ENCODE results near the gene MPLKIP. TPM values are rescaled to one million over a fixed set of nuclear protein-coding genes. Genes with fewer than 3 reads are reported as not detected.

MPLKIP gene
- polyA plus RNA-seq, 1 of the 3 experiments (the other 2 are of a cell fraction): 48.4 TPM

GRCh38 chr7:40177071-40177470 is 42.6 kb upstream of the MPLKIP start:
- H3K4me3 ChIP-seq (ENCODE audit: low read depth in 2 of 2, low read length in 1 of 2): no peak overlapping the region
- H3K27me3 ChIP-seq (ENCODE audit: insufficient read depth): no peaks in the 10 kb centered on the region
- no peak overlapping the region for H3K9ac ChIP-seq
- H3K9me3 ChIP-seq: no peaks in the 10 kb centered on the region
- no peak for DNase-seq
- no peak overlapping the region for H3K4me2 ChIP-seq
- H4K20me1 ChIP-seq (ENCODE audit: insufficient read depth): no peaks in the 10 kb centered on the region
- CTCF ChIA-PET: interaction anchor here (0.6 to 2.9 kb wide), 5 partner anchors 10 to 1555 kb away, joined by 3 to 9 read pairs (median 3); partner anchors contain the start of gene SUGCT
- no peaks in the 10 kb centered on the region for H3K36me3 ChIP-seq (replicated peaks in 1 of 2; ENCODE audit: control insufficient read depth in 1 of 2, insufficient read depth in 2 of 2, low read length in 1 of 2)
- H3F3A ChIP-seq (replicated peaks; ENCODE audit: insufficient read depth): peaks cover 4% of the 10 kb centered on the region
- no peaks in the 10 kb centered on the region for H3K79me2 ChIP-seq (ENCODE audit: insufficient read depth)
- POLR2A ChIA-PET: interaction anchor here (0.6 kb wide), 1 partner anchor 11 kb away, joined by 5 read pairs; no protein-coding TSS in a partner anchor
- TF ChIP-seq RCOR1 (IDR thresholded peaks at IDR 0.05; ENCODE audit: low read length): no peak
- no peak for TF ChIP-seq EP300 (IDR thresholded peaks at IDR 0.05; ENCODE audit: borderline replicate concordance in 1 of 2, low read depth in 1 of 2, low read length in 1 of 2)
- no peak for TF ChIP-seq RXRA (IDR thresholded peaks at IDR 0.05; ENCODE audit: borderline replicate concordance, low read depth)
- TF ChIP-seq CTCF (IDR thresholded peaks at IDR 0.05): no peak
- TF ChIP-seq JUND (IDR thresholded peaks at IDR 0.05): no peak
- no peak for TF ChIP-seq TCF12 (IDR thresholded peaks at IDR 0.05)
- no peak for TF ChIP-seq GATA2 (CRISPR knock-in tag; IDR thresholded peaks at IDR 0.05)
- TF ChIP-seq MXI1 (IDR thresholded peaks at IDR 0.05; ENCODE audit: low read depth, low read length): no peak
- no peak for TF ChIP-seq FOXM1 (IDR thresholded peaks at IDR 0.05; ENCODE audit: low read depth)
- TF ChIP-seq SMC3 (IDR thresholded peaks at IDR 0.05; ENCODE audit: low read depth, low read length): no peak
- no peak for TF ChIP-seq FOSL2 (IDR thresholded peaks at IDR 0.05; ENCODE audit: borderline replicate concordance, low read depth)
- H2AFZ ChIP-seq (ENCODE audit: low read depth): no peak overlapping the region
- 0 out of 4 replicates have a peak, but pooled peaks cover 0 to 4% of the 10 kb centered on the region in 2 experiments for H3K4me1 ChIP-seq (ENCODE audit: control insufficient read depth in 1 of 2, insufficient read depth in 2 of 2, low read depth in 1 of 2, low read length in 1 of 2)
- 93% methylated on average over 5 of the region's 5 CpGs for WGBS (ENCODE audit: low lambda C conversion rate)
- H3K9me2 ChIP-seq: no peaks in the 10 kb centered on the region
- H3K27ac ChIP-seq (ENCODE audit: low read depth in 2 of 2, low read length in 1 of 2): no peak overlapping the region

- WGBS (ENCODE audit: low lambda C conversion rate): 87% methylated on average over 9 of the region's 9 CpGs
- Histone ChIP-seq H3K27ac (ENCODE audit: low read depth in 2 of 2, low read length in 1 of 2) (peak overlapping the region in 1 of 2 experiments; percentile 49; a peak in 1 of 4 replicates), H3K9ac (no peak overlapping the region), H3K4me3 (ENCODE audit: low read depth in 2 of 2, low read length in 1 of 2) (no peak overlapping the region), H3K4me2 (no peak overlapping the region), H2AFZ (ENCODE audit: low read depth) (no peak overlapping the region), H3K9me2 (no peaks in the 10 kb centered on the region), H3F3A (replicated peaks; ENCODE audit: insufficient read depth) (peaks cover 4% of the 10 kb centered on the region), H4K20me1 (ENCODE audit: insufficient read depth) (no peaks in the 10 kb centered on the region), H3K4me1 (ENCODE audit: control insufficient read depth in 1 of 2, insufficient read depth in 2 of 2, low read depth in 1 of 2, low read length in 1 of 2) (0 out of 4 replicates have a peak, but pooled peaks cover 0 to 4% of the 10 kb centered on the region in 2 experiments), H3K27me3 (ENCODE audit: insufficient read depth) (no peaks in the 10 kb centered on the region), H3K79me2 (ENCODE audit: insufficient read depth) (no peaks in the 10 kb centered on the region), H3K9me3 (no peaks in the 10 kb centered on the region), H3K36me3 (replicated peaks in 1 of 2; ENCODE audit: control insufficient read depth in 1 of 2, insufficient read depth in 2 of 2, low read length in 1 of 2) (no peaks in the 10 kb centered on the region)
- ChIA-PET POLR2A (interaction anchor here (0.7 kb wide), 1 partner anchor 903 kb away, joined by 4 read pairs; no protein-coding TSS in a partner anchor), CTCF (interaction anchor here (0.9 to 2.9 kb wide), 5 partner anchors 10 to 1530 kb away, joined by 3 to 9 read pairs (median 3); partner anchors contain the start of gene SUGCT)
- DNase-seq: no peak
- TF ChIP-seq CHD2 (IDR thresholded peaks at IDR 0.05; ENCODE audit: low read length, partially characterized antibody): no peak
- TF ChIP-seq RFX5 (IDR thresholded peaks at IDR 0.05; ENCODE audit: low read length): no peak
- peak; percentile 50; the same call in 1 of the 2 replicates for TF ChIP-seq JUND (IDR thresholded peaks at IDR 0.05)
- TF ChIP-seq EP300 (IDR thresholded peaks at IDR 0.05; ENCODE audit: borderline replicate concordance in 1 of 2, low read depth in 1 of 2, low read length in 1 of 2): no peak
- TF ChIP-seq IRF3 (IDR thresholded peaks at IDR 0.05; ENCODE audit: low read depth, low read length): no peak
- no peak for TF ChIP-seq SIN3A (IDR thresholded peaks at IDR 0.05; ENCODE audit: borderline replicate concordance, low read depth, low read length)
- no peak for TF ChIP-seq FOXM1 (IDR thresholded peaks at IDR 0.05; ENCODE audit: low read depth)
- no peak for TF ChIP-seq USF1 (IDR thresholded peaks at IDR 0.05; ENCODE audit: borderline replicate concordance, low read depth)
- TF ChIP-seq EZH2phosphoT487 (IDR thresholded peaks at IDR 0.05; ENCODE audit: borderline replicate concordance, low read depth): no peak
- TF ChIP-seq REST (IDR thresholded peaks at IDR 0.05; ENCODE audit: low read depth, low read length): no peak
- TF ChIP-seq FOSL2 (IDR thresholded peaks at IDR 0.05; ENCODE audit: borderline replicate concordance, low read depth): peak; percentile 59; the same call in 1 of the 2 replicates
- no peak for TF ChIP-seq TCF12 (IDR thresholded peaks at IDR 0.05)
Measured at GRCh38 chr7:40175725-40176510, 41.5 kb upstream of the MPLKIP start.
